Epidermal melanocyte (primary cell): ENCODE data around the gene L3MBTL4.

ENCODE experiments used
- DNase-seq: peaks from one replicate; pipeline ENCODE4 v3.0.0; 2011; ENCODE audit warnings: low spot score; ENCODE audit not compliant: insufficient read length

Gene L3MBTL4

DNA sequence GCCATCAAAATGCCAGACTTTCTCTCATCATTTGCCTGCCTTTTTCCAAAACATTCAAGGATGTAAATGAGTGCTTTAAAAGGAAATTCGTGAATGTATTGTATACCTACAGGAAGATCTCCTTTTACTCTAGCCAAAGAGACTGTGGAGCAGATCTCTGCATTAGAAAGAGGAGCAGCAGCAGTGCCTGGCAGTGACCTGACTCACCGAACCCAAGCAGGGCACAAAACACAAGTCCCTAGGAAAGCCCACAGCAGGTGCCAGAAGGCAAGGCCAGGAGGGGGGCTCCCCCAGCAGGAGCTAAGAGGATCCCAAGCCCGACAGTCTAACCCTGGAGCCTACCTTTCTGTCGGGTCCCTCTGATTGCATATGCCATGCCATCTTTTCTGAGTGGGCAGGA is 47.9 kb downstream of the L3MBTL4 start:
- no peak for DNase-seq

DNA sequence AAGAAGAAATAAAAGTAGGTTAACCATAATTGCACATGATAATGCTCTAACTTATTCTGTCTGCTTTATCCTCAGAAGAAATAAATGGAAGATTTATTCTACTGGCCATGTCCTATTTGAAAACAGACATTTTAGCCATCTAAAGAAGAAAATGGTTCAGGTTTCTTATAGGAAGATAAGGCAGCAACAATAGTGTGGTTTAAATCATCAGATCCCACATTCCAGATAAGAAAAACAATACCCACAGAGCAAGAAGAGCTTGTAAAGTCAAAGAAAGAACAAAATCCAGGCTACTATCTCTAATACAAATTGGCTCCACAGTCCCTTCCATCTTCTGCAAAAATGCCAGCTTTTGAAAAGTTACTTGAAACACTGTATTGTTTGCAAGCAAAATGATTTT is 49.3 kb downstream of the L3MBTL4 start:
- no peak for DNase-seq

DNA sequence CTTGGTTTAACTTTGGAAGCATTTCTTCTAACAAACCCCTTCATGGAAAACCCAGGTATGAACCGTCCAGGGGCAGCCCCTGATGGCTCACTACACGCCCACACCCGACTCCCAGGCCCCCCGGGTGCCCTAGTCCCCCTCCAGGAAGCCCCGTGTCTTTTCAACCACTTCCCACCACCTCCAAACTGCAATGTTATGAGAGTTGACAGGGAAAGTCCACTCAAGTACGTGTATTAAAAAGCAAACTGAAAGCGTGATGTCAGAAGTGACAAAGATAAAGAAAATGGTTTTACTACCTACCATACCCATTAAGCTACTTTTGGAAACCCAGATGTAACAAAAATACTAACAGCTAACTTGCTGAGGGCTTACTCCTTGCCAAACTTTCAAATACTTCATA is 51.5 kb downstream of the L3MBTL4 start:
- DNase-seq = no peak

DNA sequence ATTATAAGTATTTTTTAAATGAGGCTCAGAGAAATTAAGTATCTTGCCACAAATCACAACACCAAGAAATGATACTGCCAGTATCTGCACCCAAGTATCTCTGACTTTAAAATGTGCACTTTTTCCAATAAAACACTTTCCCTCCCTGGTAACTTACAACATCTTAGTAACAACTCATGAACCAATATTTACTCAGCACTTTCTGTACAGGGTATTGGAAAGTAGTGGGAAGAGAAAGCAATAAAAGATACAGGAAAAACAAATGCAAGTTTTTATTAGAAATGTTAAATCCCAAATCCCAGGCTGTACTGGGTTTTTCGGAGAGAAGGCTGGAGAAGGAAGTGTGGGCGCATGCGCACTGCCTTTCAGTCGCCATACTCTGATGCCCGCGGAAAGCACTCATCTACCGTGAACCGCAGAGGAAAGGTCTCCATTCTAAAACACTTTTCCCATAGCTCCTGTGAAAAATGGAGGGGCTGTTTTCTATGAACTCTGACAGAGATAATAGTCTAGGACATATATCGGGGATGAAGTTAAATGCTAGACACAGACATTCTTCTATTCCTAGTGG is 52.1 kb downstream of the L3MBTL4 start:
- no peak for DNase-seq

DNA sequence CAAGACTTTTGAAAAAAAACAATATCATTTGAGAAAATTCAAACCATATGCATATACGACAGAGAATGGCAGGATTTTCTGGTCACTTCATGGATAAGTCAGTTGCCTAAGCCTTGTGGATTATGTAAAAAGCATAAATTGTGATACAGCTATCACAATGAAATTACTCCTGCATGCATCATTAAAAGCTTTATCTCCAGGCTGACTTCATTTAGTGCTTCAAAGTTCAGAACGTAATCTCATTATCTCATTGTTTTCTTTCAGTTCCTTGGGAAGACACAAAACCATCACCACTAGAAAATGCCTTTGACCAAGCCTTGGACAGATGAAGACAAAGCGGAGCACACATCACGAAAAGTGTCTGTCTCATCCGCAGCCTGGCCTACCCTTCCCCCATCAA is 57.0 kb downstream of the L3MBTL4 start:
- no peak for DNase-seq

DNA sequence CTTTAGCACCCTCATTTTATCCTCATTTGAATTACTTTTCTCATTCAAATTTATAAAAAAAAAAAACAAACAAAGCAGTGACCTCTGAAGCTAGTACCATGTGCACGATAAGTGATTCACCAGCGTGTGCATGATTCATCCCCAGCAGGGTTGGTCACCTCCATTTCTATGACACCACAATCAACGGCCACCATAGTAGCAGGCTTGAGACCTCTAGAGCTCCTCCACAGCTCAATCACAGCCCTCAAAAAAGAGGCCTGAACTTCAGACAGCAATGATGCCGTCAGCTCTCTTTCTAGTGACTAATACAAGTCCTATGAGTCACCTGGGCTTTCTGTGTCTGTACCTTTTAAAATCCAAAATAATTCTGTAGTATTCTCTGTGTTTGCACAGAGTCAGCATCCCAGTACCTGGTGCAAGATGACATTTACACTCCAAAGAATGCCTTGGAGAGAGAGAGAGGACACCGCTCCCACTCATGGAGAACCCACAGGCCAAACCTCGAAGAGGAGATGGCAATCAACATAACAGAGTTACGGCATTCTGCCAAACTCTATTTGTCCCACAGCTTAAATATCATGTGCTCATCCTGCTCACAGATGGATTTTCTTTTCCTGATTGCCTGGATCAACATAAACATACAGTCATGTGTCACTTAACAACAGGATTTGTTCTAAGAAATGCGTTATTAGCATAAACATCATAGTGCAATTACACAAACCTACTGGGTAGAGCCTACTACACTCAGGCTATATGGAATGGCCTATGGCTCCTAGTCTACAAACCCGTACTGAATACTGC is 58.7 kb downstream of the L3MBTL4 start:
- no peak for DNase-seq

DNA sequence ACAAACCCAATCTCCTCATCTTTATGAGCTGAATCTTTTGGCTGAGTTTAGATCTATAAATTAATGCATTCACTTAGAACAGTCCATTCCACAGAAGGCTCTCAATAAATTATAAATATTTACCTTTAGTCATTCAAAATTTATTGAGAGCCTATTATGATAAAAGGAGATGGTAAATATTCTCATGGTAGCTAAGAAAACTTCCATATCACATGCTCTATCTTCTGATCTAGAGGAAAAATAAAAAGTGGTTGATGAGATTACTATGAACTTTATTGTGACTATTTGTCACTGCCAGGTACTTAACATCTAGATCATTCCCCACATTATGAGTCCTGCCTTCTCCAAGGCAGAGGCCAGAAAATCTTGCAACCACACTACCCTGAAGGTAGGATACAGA is 62.4 kb downstream of the L3MBTL4 start:
- DNase-seq = no peak

DNA sequence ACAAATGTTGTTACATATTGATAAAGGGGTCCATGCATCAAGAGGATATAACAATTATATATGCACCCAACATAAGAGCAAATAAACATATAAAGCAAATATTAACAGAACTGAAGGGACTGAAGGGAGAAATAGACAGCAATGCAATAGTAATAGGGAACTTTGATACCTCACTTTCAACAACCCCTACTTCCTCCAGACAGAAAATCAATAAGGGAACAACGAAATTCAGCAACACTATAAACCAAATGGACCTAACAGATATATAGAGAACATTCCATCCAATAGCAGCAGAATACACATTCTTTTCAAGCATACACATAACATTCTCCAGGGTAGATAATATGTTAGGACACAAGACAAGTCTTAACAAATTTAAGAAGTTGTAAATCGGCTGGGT is 71.7 kb downstream of the L3MBTL4 start:
- DNase-seq = no peak

DNA sequence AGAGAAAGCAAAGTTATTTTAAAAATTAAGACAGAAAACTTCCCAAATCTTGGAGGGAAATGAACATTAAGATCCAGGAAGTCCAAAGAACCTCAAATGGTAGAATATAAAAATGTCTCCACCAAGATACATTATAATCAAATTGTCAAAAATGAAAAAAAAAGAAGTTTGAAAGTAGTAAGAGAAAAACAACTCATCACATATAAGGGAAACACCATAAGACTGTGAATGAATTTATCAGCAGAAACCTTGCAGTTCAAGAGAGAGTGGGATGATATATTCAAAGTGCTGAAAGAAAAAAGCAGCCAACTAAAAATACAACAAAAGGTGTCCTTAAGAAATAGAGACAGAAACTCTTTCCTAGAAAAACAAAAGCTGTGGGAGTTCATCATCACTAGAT is 73.0 kb downstream of the L3MBTL4 start:
- no peak for DNase-seq

DNA sequence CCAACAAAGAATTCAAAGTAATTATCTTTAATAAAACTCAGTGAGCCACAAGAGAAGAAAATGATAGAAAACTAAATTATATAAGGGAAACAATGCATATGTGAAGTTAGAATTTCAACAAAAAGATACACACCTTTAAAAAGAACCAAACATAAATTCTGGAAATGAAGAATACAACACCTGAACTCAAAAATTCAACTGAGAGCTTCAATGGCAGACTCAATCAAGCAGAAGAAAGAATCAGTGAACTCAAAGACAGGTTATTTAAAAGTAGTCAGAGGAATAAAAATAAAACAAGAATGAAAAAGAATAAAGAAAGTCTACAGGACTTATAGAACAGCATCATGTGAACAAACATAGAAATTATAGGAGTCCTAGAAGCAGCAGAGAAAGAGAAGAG is 73.4 kb downstream of the L3MBTL4 start:
- DNase-seq = no peak

DNA sequence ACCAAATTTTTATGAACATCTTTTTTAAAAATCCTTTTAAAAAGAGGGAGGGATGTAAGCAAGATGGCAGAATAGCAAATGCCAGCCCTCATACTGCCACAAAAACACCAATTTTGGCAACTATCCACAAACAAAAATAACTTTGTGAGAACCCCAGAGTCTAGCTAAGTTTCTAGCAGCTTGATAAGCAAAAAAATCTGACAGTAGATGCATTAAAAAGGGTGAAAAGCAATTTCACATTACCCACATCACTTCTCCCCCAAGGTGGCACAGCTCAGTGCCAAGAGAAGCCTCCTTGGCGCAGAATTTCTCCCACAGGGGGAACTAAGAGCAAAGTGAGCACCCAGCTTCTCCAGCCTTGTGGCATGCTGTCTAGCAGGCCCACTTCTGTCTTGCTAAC is 74.6 kb downstream of the L3MBTL4 start:
- no peak for DNase-seq

DNA sequence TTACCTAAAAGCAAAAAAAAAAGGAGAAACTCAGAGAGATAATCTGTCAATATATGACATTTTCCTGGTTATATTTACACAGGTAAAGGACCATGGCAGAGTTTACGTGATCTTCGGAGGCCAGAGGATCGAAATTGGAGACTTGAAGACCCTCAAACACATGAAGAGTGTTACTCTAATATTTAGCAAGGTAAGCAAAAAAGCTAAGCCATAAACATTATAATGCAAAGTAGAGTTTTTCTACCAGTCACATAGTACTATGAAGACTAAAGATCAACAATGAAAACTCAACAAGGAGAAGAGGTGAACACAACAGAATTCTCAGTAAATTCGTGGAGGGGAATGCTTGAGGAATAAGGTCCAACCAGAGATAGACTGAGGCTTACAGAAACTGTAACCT is 78.5 kb downstream of the L3MBTL4 start:
- no peak for DNase-seq

DNA sequence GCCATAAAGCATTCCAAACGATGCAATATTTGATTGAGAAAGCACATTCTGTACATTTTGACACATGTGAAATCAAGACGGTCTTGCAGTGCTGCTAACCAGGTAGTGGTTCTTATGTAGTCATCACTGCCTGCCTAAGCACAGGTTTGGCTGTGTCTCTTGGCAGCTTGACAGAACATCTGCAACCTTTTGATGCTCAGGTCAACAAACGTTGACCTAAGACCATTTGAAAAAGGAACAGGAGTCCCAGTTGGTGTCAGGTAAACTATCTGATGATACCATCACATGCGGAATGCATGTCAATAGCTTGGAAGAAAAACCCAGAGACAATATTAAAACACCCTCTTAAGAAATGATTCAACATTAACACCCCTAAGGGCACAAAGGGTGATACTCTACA is 80.7 kb downstream of the L3MBTL4 start:
- no peak for DNase-seq

DNA sequence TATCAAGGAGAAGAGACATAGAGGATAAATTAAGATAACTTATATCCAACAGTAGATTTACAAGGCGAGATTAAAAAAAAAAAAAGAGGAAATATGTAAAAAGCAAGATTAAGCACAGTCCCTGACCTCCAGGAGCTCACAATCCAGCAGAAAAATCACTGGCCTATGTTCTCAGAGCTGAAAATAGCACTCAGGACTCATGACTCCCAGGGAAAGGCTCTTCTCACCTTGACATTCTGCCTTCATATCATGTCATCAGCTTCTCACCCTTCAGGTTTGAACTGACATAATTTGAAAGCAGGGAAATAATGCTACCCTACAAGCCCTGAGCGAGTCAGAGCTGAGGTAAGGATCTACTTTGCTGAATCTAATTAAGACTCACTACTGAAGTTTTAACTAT is 82.8 kb downstream of the L3MBTL4 start:
- no peak for DNase-seq

DNA sequence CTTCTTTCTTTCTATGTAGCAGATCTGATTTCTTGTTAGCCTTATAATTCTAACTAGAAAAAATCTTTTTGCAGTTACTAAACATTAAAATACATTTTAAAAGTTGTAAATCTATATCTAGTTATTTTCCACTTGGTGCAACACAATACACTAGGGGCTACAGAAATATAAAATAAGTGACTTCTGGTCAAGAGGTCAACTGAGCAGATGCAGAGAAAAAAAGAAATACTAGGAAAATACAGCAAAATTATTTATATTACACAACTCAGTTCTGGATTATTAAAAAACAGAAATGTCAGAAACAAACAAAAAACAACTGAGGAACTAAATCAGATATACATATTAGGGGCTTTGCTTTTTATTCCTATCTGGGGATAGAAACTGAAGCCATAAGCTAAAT is 83.9 kb downstream of the L3MBTL4 start:
- DNase-seq = no peak

DNA sequence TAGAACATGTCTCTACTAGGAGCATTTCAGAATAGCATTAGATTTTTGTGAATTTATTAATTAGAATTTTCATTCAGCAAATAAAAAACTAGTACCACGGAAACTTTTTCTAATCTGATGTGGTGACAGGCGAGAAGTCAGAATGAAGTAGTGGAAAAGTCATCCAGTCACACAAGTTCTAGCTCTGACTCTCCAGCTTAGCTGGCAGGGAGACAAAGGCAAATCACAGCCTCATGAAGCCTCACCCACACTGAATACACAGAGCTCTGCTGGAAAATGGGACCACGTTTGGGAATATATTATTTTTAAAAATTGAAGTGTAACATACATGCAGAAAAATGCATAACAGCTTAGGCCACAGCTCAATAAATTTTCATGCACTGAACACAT is 86.1 kb downstream of the L3MBTL4 start:
- no peak for DNase-seq

DNA sequence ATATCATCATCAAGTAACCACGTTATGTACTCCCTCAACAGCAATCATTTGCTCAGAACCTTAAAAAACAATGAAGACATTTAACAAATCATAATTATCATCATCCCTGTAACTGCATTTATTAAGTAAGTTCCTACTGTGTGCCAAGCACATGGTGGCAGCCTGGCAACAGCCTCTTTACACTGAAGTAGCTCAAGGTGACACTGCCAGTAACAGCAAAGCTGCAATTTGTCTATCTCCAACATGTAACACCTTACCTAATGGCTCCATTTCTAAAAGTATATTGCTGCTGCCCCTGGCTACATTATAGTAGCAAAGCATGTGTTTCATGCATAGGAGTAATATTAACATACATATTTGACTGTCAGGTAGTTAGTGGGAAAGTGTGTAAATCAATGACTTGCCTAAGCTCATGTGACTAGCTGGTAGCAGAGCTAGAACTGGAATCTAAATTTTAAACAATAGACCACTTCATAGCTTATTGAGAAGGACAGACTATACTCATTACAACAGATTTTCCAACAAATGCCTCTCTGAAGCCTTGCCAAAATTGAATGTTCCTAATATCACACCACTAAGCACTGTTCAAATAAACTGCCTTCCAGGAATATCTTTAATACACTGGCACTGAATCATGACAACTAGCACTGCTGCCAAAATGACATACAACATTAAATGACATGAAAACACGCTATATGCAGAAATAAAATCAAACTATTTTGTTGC is 86.7 kb downstream of the L3MBTL4 start:
- no peak for DNase-seq

DNA sequence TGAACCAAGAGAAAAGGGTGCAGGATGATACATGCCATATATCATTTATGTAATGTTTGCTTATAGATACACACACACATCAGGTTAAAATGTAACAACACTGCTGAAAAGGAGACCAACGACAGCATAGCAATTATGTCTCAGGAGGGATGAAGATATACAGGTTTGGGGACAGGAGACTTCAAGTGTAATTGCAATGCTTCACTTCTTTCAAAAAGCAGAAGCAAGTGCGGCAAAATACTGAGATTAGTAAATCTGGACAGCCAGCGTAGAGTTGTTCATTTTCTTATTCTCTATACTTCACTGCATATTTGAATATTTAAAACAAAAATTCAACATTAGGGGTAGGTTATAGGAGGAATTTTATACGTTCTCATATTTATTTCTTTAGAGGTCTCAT is 87.2 kb downstream of the L3MBTL4 start:
- no peak for DNase-seq

DNA sequence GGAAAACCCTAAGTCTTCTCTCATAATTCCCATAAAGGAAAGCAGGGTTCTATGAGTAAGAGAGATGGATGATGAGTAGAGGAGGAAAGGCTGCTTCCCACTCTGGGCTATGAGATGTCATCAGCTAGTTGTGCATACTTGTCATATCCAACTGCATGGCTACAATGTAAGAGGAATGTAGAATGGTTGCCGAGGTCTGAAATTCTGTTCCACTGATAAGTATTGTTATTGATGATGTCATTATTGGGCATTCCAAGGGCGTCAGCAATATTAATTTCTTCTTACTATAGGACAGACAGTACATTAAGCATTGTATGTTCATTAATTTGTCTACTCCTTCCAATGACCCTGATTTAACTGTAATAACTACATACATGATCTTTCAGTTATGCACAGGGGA is 88.1 kb downstream of the L3MBTL4 start:
- no peak for DNase-seq

DNA sequence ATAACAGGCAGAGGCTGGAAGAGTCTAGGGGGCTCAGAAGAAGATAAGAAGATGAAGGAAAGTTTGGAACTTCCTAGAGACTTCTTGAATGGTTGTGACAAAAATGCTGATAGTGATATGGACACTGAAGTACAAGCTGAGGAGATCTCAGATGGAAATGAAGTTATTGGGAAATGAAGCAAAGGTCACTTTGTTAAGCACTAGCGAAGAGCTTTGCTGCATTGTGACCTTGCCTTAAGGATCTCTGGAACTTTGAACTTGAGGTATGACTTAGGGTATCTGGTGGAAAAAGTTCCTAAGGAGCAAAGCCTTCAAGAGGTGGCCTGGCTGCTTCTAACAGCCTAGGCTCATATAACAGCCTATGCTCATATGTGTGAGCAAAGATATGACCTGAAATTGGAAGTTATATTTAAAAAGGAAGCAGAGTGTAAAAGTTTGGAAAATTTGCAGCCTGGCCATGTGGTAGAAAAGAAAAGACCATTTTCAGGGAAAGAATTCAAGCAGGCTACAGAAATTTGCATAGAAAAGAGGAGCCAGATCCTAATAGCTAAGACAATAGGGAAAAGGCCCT is 91.3 kb downstream of the L3MBTL4 start:
- no peak for DNase-seq

DNA sequence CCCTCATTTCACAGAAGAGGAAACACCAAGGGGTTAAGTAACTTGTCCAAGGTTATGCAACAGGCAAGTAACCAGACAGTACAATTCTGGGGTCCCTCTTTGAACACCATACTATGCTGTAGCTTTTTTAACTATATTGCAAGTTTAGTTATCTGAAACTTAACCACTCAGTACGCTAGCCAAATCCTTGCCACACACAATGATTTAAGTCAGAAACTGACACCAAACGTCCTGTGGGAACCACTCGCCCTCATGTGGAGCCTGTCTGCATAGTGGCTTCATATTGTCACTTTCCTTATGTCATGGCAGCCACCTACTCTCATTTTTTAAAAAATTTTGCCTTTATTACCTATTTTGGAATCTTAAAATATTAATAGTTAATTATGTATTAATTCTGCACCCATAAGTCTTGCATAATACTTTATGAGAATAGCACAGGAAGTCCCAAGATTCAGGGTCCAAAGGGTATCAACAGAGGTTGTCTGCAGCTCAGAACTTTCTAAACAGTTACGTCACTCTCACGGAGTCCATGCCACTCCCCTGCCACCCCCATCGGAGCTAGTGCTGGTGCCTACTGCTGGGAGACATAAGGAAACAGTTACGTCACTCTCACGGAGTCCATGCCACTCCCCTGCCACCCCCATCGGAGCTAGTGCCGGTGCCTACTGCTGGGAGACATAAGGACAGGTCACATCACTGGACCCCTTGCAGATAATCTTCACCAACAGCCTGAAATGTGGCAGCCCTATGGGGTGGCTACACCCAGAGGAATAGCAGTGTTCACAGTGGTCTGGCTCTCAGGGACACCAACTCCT is 99.0 kb downstream of the L3MBTL4 start:
- DNase-seq = no peak

DNA sequence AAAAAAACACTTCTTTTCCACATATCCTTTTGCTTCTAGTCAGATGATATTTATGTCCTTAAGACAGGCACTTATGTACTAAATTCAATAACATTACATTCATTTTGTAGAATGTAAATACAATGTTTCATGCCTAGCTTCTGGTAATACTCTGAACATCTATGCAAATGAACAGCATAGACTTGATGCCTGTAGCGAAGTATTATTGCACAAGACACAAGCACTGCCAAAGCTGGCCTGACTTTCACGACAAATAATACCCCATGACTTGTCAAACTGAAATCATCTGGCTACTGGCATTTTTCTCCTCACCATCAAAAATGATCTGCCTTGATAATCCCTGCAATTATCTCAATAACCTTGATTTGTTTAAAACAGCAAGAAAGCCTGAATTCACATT is 101.3 kb downstream of the L3MBTL4 start:
- DNase-seq = no peak
